Effector memory CD4-positive, alpha-beta T cell (primary cell): ENCODE results near the gene MMP13.
"Not testable (repeated sequence)": the region's sequence is repeated elsewhere in the genome, so short reads cannot be mapped to it uniquely, and the experiment has no call there.

Experiments
- DNase-seq, 3 donors: peaks; one replicate each; pipeline ENCODE4 v3.0.0-alpha.2; 2020
- H3K27ac ChIP-seq: 2 replicates; pipeline ENCODE4 v1.7.0; 2013; ENCODE audit warnings: mild to moderate bottlenecking, low read length, moderate library complexity; ENCODE audit not compliant: insufficient read depth, poor library complexity, severe bottlenecking
- H3K27me3 ChIP-seq: replicated peaks from 2 replicates; pipeline ENCODE4 v1.7.0; 2013; ENCODE audit warnings: mild to moderate bottlenecking, low read length; ENCODE audit not compliant: insufficient read depth, control insufficient read depth, poor library complexity, severe bottlenecking
- H3K36me3 ChIP-seq: 2 replicates; pipeline ENCODE4 v1.7.0; 2013; ENCODE audit warnings: mild to moderate bottlenecking, low read length, moderate library complexity; ENCODE audit not compliant: control insufficient read depth, insufficient read depth
- H3K4me1 ChIP-seq: 2 replicates; pipeline ENCODE4 v1.7.0; 2013; ENCODE audit warnings: low read length, mild to moderate bottlenecking; ENCODE audit not compliant: control insufficient read depth, insufficient read depth, poor library complexity, severe bottlenecking
- H3K4me3 ChIP-seq: 2 replicates; pipeline ENCODE4 v1.7.0; 2013; ENCODE audit warnings: low read length, low read depth, mild to moderate bottlenecking; ENCODE audit not compliant: insufficient read depth, poor library complexity, severe bottlenecking
- H3K9me3 ChIP-seq: 2 replicates; pipeline ENCODE4 v1.7.0; 2013; ENCODE audit warnings: mild to moderate bottlenecking, low read length, moderate library complexity; ENCODE audit not compliant: control insufficient read depth

Gene MMP13

DNA sequence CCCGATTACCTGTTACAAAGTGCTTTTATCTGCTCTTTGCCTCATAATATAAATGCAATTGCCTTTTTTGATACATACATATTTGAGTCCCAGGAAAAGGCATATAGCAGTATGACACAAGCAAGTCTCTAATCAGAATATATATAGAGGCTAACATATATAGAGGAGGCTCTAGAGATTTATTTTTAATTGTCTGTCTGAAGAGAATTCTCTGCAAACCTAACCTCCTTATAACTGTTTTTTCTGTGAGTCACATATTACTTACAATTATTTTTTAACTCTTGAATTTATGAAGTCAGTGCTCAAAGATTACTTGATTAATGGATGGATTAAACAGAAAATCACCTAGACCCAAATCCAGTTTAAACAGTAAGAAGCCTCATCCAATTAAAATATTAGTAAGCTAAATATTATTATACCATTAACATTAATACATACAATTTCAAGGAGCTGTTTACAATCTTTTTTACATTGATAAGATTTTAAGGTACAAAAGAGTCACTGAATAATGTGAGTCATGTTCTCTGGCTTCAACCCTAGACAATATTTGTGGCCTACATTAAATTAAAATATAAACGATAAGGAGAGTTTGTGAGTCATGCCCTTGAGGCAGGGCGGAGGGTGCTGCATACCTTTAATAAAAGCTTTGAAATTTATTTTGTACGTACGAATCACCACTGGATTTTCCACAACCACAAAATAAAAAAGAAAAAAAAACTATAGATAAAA lies 19.2 kb upstream of the MMP13 start:
- DNase-seq = no peak
- Histone ChIP-seq H3K9me3 (no peaks in the 10 kb centered on the region), H3K27me3 (peaks cover 2% of the 10 kb centered on the region), H3K36me3 (no peaks in the 10 kb centered on the region), H3K27ac (no peak overlapping the region), H3K4me1 (no peaks in the 10 kb centered on the region), H3K4me3 (no peak overlapping the region)

DNA sequence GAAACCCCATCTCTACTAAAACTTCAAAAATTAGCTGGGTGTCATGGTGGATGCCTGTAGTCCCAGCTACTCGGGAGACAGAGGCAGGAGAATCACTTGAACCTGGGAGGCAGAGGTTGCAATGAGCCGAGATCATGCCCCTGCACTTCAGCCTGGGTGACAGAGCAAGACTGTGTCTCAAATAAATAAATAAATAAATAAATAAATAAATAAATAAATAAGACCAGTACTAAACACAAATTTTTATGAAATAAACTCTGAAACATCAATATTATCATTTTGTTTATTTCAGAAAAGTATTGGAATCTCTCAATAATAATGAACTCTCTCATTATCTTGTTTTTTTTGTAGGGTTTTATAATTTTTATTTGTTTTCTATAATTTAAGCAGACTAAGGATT lies 18.2 kb upstream of the MMP13 start:
- not testable (repeated sequence) for H3K36me3 ChIP-seq, H3K9me3 ChIP-seq, DNase-seq

DNA sequence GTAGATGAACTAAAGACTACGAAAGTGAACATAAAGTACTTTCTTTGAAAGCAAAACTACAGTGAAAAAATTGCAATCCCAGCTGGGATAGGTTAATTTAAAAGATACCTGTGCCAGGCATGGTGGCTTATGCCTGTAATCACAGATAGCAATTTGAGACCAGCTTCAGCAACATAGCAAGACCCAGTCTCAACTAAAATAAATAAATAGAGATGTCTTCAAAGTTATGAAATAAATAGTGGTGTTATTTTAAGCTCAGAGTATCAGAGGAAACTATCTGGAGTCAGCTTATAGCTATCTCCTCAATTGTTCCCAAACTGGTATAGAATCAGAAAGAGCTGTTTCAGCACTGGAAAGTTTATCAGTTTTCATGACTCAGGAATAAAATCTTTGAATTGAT lies 17.3 kb upstream of the MMP13 start:
- no peaks in the 10 kb centered on the region for H3K4me1 ChIP-seq
- DNase-seq = no peak
- H3K4me3 ChIP-seq = no peak overlapping the region
- H3K27me3 ChIP-seq = peaks cover 2% of the 10 kb centered on the region
- H3K9me3 ChIP-seq = no peaks in the 10 kb centered on the region
- H3K36me3 ChIP-seq = no peaks in the 10 kb centered on the region
- H3K27ac ChIP-seq = no peak overlapping the region

More for the DNA sequence above, 18.2 kb upstream of the MMP13 start:
- H3K4me1 ChIP-seq, H3K27ac ChIP-seq, H3K27me3 ChIP-seq, H3K4me3 ChIP-seq: not testable (repeated sequence)

DNA sequence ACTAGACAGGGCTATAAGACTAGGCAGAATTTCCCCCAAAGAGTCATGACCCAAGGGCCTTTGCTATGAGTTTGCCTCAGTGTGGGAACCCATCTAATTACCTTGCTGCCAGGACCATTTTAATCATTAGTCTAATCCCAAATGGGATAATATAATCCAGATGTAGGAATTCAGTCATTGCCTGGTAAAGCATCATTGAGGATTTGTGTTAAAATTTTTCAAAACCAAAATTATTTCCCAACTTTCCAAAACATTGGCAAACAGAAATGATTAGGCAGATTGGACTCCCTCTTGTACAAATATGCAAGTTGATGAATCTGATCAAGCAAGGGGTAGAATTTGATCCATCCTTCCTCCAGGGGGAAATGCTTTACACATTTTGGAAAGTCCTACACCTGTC lies 16.2 kb upstream of the MMP13 start:
- Histone ChIP-seq H3K9me3 (no peaks in the 10 kb centered on the region), H3K27ac (no peak overlapping the region)
- no peak for DNase-seq

DNA sequence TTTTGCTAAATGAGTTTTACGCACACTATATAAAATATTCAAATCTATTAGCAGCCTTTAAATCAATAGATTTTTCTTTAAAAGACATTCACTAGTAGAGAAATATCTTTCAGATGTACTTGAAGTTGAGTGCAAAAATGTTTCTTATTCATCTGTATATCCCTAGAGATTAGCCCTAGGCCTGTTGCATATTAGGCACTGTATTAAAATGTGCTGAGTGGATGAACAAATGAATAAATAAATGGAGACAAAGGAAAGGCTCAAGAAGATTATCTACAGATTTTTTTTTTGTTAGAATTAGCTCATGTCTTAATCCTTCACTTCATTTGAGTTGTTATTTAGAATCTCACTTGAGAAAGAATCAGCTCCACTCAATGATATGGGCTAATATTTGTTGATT lies 12.0 kb upstream of the MMP13 start:
- Histone ChIP-seq H3K4me3 (no peak overlapping the region), H3K36me3 (no peaks in the 10 kb centered on the region), H3K9me3 (no peaks in the 10 kb centered on the region), H3K27me3 (peaks cover 2% of the 10 kb centered on the region), H3K4me1 (no peaks in the 10 kb centered on the region), H3K27ac (no peak overlapping the region)
- DNase-seq = no peak

More for the DNA sequence above, 16.2 kb upstream of the MMP13 start:
- H3K27me3 ChIP-seq = peaks cover 2% of the 10 kb centered on the region
- H3K36me3 ChIP-seq = no peaks in the 10 kb centered on the region
- no peak overlapping the region for H3K4me3 ChIP-seq
- no peaks in the 10 kb centered on the region for H3K4me1 ChIP-seq

DNA sequence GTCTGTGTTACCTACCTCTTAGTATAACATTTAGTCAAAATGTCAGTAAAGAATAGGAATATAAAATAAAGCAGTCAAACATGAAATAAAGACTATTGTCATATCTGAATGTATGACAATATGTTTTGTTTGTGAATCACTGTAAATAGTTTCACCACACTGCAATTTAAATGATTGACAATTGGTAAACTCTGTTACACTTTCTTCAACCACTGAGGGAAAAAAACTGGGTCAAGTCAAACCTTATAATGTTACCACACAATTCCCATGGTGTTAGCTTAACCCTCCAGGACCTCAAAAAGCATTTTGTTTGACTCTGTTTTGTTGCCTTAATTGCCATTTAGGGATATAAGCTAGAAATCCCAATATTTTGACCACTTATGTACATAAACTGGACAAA lies 10.5 kb upstream of the MMP13 start:
- Histone ChIP-seq H3K4me3 (no peak overlapping the region), H3K4me1 (no peaks in the 10 kb centered on the region), H3K27me3 (no peaks in the 10 kb centered on the region), H3K9me3 (no peaks in the 10 kb centered on the region), H3K27ac (no peak overlapping the region), H3K36me3 (no peaks in the 10 kb centered on the region)
- no peak for DNase-seq

DNA sequence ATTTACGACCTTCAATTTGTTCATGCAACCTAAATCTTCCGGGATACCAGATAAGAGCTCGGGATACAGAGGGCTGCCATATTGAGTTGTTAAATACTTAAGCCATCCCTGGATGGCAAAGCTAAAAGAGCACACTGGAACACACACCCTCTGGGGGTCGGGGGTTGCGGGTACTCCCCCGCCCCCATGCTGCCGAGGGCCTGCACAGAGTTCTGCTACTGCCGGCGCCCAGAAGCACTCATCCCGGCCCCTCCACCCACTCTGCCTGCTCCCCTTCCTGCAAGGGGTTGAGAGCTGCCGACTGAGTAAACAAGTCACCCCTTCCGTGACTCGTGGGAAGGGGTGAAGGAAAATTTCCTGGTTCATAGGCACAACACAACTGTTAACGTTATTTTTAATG lies 9.3 kb upstream of the MMP13 start:
- Histone ChIP-seq H3K27me3 (no peaks in the 10 kb centered on the region), H3K27ac (no peak overlapping the region), H3K4me3 (no peak overlapping the region), H3K36me3 (no peaks in the 10 kb centered on the region), H3K9me3 (no peaks in the 10 kb centered on the region), H3K4me1 (no peaks in the 10 kb centered on the region)
- DNase-seq = no peak

DNA sequence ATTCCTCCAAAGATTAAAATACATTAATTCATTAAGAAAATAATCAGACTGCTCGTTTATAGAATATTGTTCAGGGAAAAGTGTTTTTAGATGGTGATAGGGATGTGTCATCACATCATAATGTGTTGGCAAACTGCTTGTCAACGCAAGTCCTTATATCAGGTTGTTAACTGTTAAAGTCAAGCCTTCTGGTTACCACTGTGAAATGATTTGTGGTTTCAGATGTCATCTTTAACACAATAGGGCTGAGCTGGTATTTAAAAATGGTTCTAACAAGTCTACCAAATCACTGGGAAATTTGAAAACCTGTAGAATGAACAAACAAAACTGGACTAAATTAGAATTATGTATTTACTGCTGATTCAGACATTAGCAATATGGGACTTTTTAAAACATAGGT lies 2.4 kb upstream of the MMP13 start:
- Histone ChIP-seq H3K4me3 (no peak overlapping the region), H3K36me3 (no peaks in the 10 kb centered on the region), H3K27ac (no peak overlapping the region), H3K27me3 (no peaks in the 10 kb centered on the region), H3K9me3 (no peaks in the 10 kb centered on the region), H3K4me1 (no peaks in the 10 kb centered on the region)
- DNase-seq = no peak

DNA sequence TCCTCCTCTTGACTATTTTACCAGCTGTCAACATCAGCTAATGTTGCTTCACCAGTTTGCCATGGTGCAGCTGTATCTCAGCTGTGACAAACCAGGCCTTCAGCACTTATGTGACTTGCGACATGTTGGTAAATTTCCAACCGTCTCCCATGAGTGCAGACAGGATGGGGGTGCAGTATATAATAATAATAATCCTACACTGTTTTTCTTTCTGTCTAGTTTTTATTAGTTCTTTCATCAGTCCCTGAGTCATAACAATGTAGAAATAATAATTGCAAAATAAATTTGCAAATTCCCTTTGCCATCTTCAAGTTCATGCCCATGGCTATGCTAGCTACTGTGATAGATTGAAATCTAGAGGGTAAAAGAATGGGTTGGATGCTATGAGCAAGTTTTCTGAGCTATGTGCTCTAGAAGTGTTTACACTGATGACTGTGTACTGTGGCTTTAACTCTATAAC lies 4.9 kb downstream of the MMP13 start:
- H3K27ac ChIP-seq = no peak overlapping the region
- H3K36me3 ChIP-seq = no peaks in the 10 kb centered on the region
- no peak overlapping the region for H3K4me3 ChIP-seq
- no peaks in the 10 kb centered on the region for H3K4me1 ChIP-seq
- H3K9me3 ChIP-seq = no peaks in the 10 kb centered on the region
- no peak for DNase-seq
- no peaks in the 10 kb centered on the region for H3K27me3 ChIP-seq

DNA sequence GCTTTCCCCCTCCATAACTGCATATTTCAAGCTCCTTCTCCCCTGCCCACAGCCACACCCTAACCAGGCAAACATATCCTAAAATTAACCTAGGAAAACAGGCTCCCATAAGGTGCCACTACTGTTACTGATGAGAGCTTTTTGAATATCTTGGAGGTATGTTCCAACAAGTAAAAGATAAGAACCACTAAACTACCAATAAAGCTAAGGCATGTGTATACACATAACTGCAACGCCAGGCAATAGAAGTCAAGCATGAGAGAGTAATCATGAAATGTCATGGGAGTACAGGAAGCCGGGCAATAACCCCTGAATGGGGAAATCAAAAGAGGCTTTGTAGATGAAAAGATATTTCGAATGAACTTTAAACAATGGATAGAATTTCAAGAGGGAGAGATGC lies 9.3 kb downstream of the MMP13 start:
- Histone ChIP-seq H3K27me3 (no peaks in the 10 kb centered on the region), H3K36me3 (no peaks in the 10 kb centered on the region), H3K9me3 (no peaks in the 10 kb centered on the region), H3K4me1 (no peaks in the 10 kb centered on the region), H3K4me3 (no peak overlapping the region), H3K27ac (no peak overlapping the region)
- DNase-seq = no peak
